Ovary (tissue), 9 donors: ENCODE results near the gene SEPTIN2. TPM values are rescaled to one million over a fixed set of nuclear protein-coding genes. Genes with fewer than 3 reads are reported as not detected.

ENCODE experiments used
- DNase-seq, 5 donors: peaks; one replicate each; pipeline ENCODE4 v3.0.0-alpha.2; 2019 to 2020
- H3K27ac ChIP-seq, 2 donors: fragments of 200-600 bp; one replicate each; pipeline versions ENCODE4 v1.5.1 to v1.8.0; 2019 to 2022
- H3K27me3 ChIP-seq: fragments of 200-600 bp; one replicate; pipeline ENCODE4 v1.8.0; 2022
- H3K36me3 ChIP-seq: fragments of 200-600 bp; sonication (generic); one replicate; pipeline ENCODE4 v1.5.1; 2019
- H3K4me1 ChIP-seq: one replicate; pipeline ENCODE4 v1.8.1; 2013; ENCODE audit warnings: mild to moderate bottlenecking, moderate library complexity; ENCODE audit not compliant: insufficient read depth
- H3K4me3 ChIP-seq: fragments of 200-600 bp; sonication (generic); one replicate; pipeline ENCODE4 v1.5.1; 2017
- H3K9me3 ChIP-seq, 2 donors: fragments of 200-600 bp in 1 of 2; sonication (generic) in 1 of 2; one replicate each; pipeline versions ENCODE4 v1.5.1 to v1.8.1; 2013 to 2019; ENCODE audit warnings: mild to moderate bottlenecking in 1 of 2, moderate library complexity in 1 of 2
- EP300 ChIP-seq: sonication (generic); formaldehyde crosslinking; IDR thresholded peaks from one replicate; pipeline ENCODE4 v1.6.1; 2017; ENCODE audit warnings: antibody characterized with exemption
- POLR2A ChIP-seq: fragments of 450-650 bp; IDR thresholded peaks from one replicate; pipeline ENCODE4 v1.6.1; 2017; ENCODE audit warnings: antibody characterized with exemption, mild to moderate bottlenecking, moderate library complexity
- WGBS, 3 donors: extraction: QIAGEN DNeasy Blood & Tissue Kit in 1 of 3; methylation state at CpG; one replicate each; pipeline versions ENCODE4 v1.1.5 to v1.1.7; 2013 to 2017; 5-methylcytosine and 5-hydroxymethylcytosine counted together
- intact Hi-C, 4 donors: fragments of 100-400 bp; cut with DNase I; formaldehyde crosslinking; loops; one replicate each; pipeline versions ENCODE4 v1.11.0 to v1.15.1; 2022 to 2023
- polyA plus RNA-seq, 2 donors: library from polyadenylated mRNA; stranded (reverse); fragments of 200-250 nt in 1 of 2; fragments of 350-450 nt in 1 of 2; fragmentation: Illumina TruSeq in 1 of 2; extraction: RNeasy Lipid Tissue Mini Kit (QIAGEN cat#74804) in 1 of 2; gene quantifications; one replicate each; pipeline ENCODE4 v1.2.3, GENCODE V29; 2013 to 2014
- total RNA-seq, 7 donors: library from RNA; depleted of rRNA in 2 of 7; stranded (reverse); fragments of >200 nt in 2 of 7; fragmentation: NEBNext Ultra II Directional in 3 of 7; extraction: Animal tissue kit (Norgen Biotek cat#: 25700) in 3 of 7; gene quantifications; one replicate each; pipeline versions ENCODE4 v1.1.0 to v1.2.4, GENCODE V29; 2016 to 2023
- TF ChIP-seq, protein P1 (sequence below), 3 donors: fragments of 450-650 bp in 2 of 3; fragments of 200-600 bp in 1 of 3; IDR thresholded peaks; one replicate each; pipeline versions ENCODE4 v1.5.1 to v1.8.0; 2016 to 2022; ENCODE audit warnings: antibody characterized with exemption in 3 of 3, mild to moderate bottlenecking in 1 of 3
- donor health status: DM: no; HTN: no; CAD: no; lungs with moderate emphysema.
- donor health status: DM: no; HTN: no; CAD: no.
- donor health status: Bipolar disorder and iron deficiency.
- donor health status: DM: yes; HTN: yes; CAD: no.
- donor health status: DM: no; HTN: no; CAD: no.
- donor health status: DM: yes; HTN: yes; CAD: no.

SEPTIN2 gene
- total and polyA plus RNA-seq, 9 donors, result 184 to 403 (median 328) TPM

DNA sequence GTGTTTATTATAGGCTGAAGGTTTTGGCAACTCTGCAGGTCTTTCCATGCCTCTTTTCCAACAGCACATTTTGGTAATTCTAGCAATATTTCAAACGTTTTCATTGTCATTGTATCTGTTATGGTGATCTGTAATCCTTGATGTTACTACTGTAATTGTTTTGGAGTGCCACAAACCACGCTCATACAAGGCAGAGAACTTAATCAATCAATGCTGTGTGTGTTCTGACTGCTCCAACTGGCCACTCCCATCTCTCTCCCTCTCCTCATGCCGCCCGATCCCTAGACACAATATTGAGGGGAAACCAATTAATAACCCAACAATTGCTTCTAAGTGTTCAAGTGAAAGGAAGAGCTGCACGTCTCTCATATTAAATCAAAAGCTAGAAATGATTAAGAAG lies 33.2 kb upstream of the SEPTIN2 start:
- no peaks in the 10 kb centered on the region for H3K4me1 ChIP-seq
- H3K36me3 ChIP-seq, result no peaks in the 10 kb centered on the region
- no peaks in the 10 kb centered on the region for H3K27me3 ChIP-seq
- no peak overlapping the region for H3K4me3 ChIP-seq
- H3K9me3 ChIP-seq, result no peaks in the 10 kb centered on the region
- no peak overlapping the region for H3K27ac ChIP-seq
- intact Hi-C loops, result no loop called here
- no peak for DNase-seq
- 53 to 67% (median 61%) methylated on average over 5 of the region's 5 CpGs for WGBS, 3 donors
- TF ChIP-seq POLR2A (no peak), EP300 (no peak)
- TF ChIP-seq, protein P1, sequence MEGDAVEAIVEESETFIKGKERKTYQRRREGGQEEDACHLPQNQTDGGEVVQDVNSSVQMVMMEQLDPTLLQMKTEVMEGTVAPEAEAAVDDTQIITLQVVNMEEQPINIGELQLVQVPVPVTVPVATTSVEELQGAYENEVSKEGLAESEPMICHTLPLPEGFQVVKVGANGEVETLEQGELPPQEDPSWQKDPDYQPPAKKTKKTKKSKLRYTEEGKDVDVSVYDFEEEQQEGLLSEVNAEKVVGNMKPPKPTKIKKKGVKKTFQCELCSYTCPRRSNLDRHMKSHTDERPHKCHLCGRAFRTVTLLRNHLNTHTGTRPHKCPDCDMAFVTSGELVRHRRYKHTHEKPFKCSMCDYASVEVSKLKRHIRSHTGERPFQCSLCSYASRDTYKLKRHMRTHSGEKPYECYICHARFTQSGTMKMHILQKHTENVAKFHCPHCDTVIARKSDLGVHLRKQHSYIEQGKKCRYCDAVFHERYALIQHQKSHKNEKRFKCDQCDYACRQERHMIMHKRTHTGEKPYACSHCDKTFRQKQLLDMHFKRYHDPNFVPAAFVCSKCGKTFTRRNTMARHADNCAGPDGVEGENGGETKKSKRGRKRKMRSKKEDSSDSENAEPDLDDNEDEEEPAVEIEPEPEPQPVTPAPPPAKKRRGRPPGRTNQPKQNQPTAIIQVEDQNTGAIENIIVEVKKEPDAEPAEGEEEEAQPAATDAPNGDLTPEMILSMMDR (IDR thresholded peaks at IDR 0.05), result no peak

GRCh38 chr2:241285596-241285995 lies 30.1 kb upstream of the SEPTIN2 start:
- intact Hi-C loops, result no loop called here
- WGBS, 3 donors, result 96 to 97% (median 96%) methylated on average over 1 of the region's 1 CpG
- TF ChIP-seq, protein P1 (IDR thresholded peaks at IDR 0.05), result no peak
- TF ChIP-seq POLR2A, result no peak
- no peak for TF ChIP-seq EP300
- DNase-seq, result no peak
- Histone ChIP-seq H3K27me3 (no peaks in the 10 kb centered on the region), H3K4me1 (no peaks in the 10 kb centered on the region), H3K9me3 (no peaks in the 10 kb centered on the region), H3K4me3 (no peak overlapping the region), H3K27ac (no peak overlapping the region), H3K36me3 (no peaks in the 10 kb centered on the region)

- DNase-seq, result no peak
- Histone ChIP-seq H3K9me3 (no peaks in the 10 kb centered on the region), H3K4me3 (no peak overlapping the region), H3K4me1 (no peaks in the 10 kb centered on the region), H3K36me3 (no peaks in the 10 kb centered on the region), H3K27ac (no peak overlapping the region), H3K27me3 (no peaks in the 10 kb centered on the region)
- WGBS, 3 donors, result 87 to 90% (median 88%) methylated on average over 9 of the region's 9 CpGs
- no peak for TF ChIP-seq POLR2A
- no peak for TF ChIP-seq EP300
- intact Hi-C loops, result no loop called here
Measured at GRCh38 chr2:241286348-241287090, 29.2 kb upstream of the SEPTIN2 start.

- no peaks in the 10 kb centered on the region for H3K4me1 ChIP-seq
- WGBS, 3 donors, result 92 to 98% (median 94%) methylated on average over 3 of the region's 3 CpGs
- intact Hi-C loops, result no loop called here
- TF ChIP-seq EP300, result no peak
- TF ChIP-seq POLR2A, result no peak
- TF ChIP-seq, protein P1 (IDR thresholded peaks at IDR 0.05), result no peak
- no peaks in the 10 kb centered on the region for H3K9me3 ChIP-seq
- H3K36me3 ChIP-seq, result no peaks in the 10 kb centered on the region
- H3K27me3 ChIP-seq, result no peaks in the 10 kb centered on the region
- H3K4me3 ChIP-seq, result no peak overlapping the region
- no peak overlapping the region for H3K27ac ChIP-seq
- DNase-seq, result no peak
Measured at GRCh38 chr2:241288324-241288888, 27.3 kb upstream of the SEPTIN2 start.

DNA sequence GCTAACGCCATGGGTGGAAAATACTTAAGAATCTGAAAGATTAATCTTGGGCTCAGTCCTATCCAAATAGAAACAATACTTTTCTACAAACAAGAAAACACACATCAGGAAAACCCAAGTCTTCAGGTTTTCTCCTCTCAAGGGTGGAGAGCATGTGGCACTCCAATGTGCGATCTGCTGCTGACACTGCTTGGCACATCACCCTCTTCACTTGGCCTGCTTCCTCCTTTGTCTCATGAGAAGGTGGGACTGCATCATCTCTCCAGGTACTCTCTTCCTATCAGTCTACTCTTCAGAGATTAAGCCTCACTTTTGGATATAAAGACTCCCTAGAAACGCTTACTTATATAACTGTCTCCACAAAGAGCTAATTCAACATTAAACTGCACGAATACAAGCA lies 26.7 kb upstream of the SEPTIN2 start:
- no peaks in the 10 kb centered on the region for H3K27me3 ChIP-seq
- no peak overlapping the region for H3K27ac ChIP-seq
- no peaks in the 10 kb centered on the region for H3K9me3 ChIP-seq
- 76 to 81% (median 79%) methylated on average over 4 of the region's 4 CpGs for WGBS, 3 donors
- H3K4me3 ChIP-seq, result no peak overlapping the region
- no peaks in the 10 kb centered on the region for H3K36me3 ChIP-seq
- no peak for DNase-seq
- no peak for TF ChIP-seq EP300
- peaks cover 2% of the 10 kb centered on the region for H3K4me1 ChIP-seq
- intact Hi-C loops, result no loop called here
